Measurements from ENCODE around the gene ANKRD45.

GRCh38 chr1:173616859-173617258 is 52.8 kb downstream of the ANKRD45 start:
- TF ChIP-seq EP300 (IDR thresholded peaks at IDR 0.05) (no peak), CTCF (IDR thresholded peaks at IDR 0.05) (no peak), POLR2A (IDR thresholded peaks at IDR 0.05) (no peak), POLR2AphosphoS5 (IDR thresholded peaks at IDR 0.05) (no peak)
